Measurements from ENCODE around the gene HBG1. TPM values are rescaled to one million over a fixed set of nuclear protein-coding genes. Genes with fewer than 3 reads are reported as not detected.
"Not testable (repeated sequence)": the region's sequence is repeated elsewhere in the genome, so short reads cannot be mapped to it uniquely, and the experiment has no call there.

The HBG1 gene
- not detected in 2 replicates for total RNA-seq (2014; rRNA removed; shearing (Covaris generic); ENCODE audit: low replicate concordance)

DNA sequence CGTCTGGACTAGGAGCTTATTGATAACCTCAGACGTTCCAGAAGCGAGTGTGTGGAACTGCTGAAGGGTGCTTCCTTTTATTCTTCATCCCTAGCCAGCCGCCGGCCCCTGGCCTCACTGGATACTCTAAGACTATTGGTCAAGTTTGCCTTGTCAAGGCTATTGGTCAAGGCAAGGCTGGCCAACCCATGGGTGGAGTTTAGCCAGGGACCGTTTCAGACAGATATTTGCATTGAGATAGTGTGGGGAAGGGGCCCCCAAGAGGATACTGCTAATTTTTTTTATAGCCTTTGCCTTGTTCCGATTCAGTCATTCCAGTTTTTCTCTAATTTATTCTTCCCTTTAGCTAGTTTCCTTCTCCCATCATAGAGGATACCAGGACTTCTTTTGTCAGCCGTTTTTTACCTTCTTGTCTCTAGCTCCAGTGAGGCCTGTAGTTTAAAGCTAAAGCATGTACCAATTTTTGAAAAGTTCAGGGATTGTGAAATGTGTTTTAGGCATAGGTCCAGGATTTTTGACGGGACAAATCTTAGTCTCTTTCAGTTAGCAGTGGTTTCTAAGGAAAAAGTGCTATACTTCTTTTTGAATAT lies at the start of gene HBG1:
Gene HBG1, minus strand, starts transcription at position 51 of the 590 bp plus-strand sequence. CDS start 53 bp downstream, outside the sequence.
- H3K27me3 ChIP-seq (ENCODE audit: low read length); H3K4me3 ChIP-seq (ENCODE audit: low read length); H3K4me1 ChIP-seq (ENCODE audit: low read length); H3K4me2 ChIP-seq (ENCODE audit: low read depth, low read length, poor library complexity, severe bottlenecking); H3K27ac ChIP-seq (ENCODE audit: low read length); DNase-seq; H3K9ac ChIP-seq (ENCODE audit: low read length); H3K9me2 ChIP-seq (replicated peaks; ENCODE audit: insufficient read depth, low read length); H3K79me2 ChIP-seq (ENCODE audit: low read length); H4K20me1 ChIP-seq (ENCODE audit: insufficient read depth, low read depth, low read length); H3K9me3 ChIP-seq (ENCODE audit: low read length); H2AFZ ChIP-seq (ENCODE audit: low read length); H3K36me3 ChIP-seq (ENCODE audit: insufficient read depth, low read length): not testable (repeated sequence)

DNA sequence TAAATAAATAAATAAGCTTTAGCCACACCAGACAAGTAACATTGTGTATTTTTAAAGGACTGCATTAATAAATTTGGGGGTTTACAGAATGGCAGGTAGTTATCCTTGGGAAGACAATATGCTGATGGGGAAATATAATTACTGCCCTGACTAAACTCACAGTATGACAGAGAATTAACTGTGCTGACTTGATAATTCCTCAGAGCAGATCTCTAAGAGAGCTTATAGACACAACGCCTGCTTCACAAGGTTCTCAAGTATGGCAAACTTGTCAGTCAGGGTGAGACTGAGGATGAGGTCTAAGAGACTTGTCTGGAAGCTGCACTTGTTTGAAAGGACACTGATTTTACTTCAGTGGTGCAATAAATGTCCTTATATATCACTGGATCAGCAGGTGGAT lies 48.8 kb upstream of the HBG1 start:
- Histone ChIP-seq H3K9ac (ENCODE audit: low read length) (no peak overlapping the region), H3K4me3 (ENCODE audit: low read length) (no peak overlapping the region), H2AFZ (ENCODE audit: low read length) (no peak overlapping the region), H3K4me1 (ENCODE audit: low read length) (no peaks in the 10 kb centered on the region), H3K9me2 (replicated peaks; ENCODE audit: insufficient read depth, low read length) (no peaks in the 10 kb centered on the region), H3K4me2 (ENCODE audit: low read depth, low read length, poor library complexity, severe bottlenecking) (no peak overlapping the region), H3K36me3 (ENCODE audit: insufficient read depth, low read length) (no peaks in the 10 kb centered on the region), H3K27me3 (ENCODE audit: low read length) (no peaks in the 10 kb centered on the region), H3K27ac (ENCODE audit: low read length) (no peak overlapping the region), H3K79me2 (ENCODE audit: low read length) (no peaks in the 10 kb centered on the region), H4K20me1 (ENCODE audit: insufficient read depth, low read depth, low read length) (no peaks in the 10 kb centered on the region), H3K9me3 (ENCODE audit: low read length) (no peaks in the 10 kb centered on the region)
- DNase-seq, result no peak

DNA sequence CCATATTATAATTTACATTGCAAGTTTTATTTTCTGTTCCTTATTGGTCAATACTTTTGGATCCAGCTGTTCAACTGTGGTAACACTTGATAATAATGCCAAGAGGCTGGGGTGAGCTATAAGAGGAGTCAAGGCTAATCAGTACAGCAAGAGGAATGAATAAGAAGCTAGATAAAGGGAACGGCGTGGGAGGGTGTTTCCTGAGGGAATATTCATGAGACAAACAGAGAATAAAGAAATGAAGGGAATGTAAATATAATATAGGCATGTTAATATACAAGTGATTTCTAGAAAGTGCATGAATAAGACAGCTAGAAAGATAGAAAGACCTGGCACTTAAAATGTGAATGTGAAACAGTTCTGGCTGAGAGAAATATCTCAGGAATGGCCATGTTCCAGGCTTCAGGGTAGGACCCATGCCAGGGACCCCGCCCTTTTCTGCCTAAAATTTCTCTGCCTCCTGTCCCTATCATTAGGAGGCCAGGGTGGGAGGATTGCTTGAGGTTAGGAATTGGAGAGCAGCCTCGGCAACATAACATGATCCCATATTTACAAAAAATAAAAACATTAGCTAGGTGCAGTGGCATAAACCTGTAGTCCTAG lies 48.2 kb upstream of the HBG1 start:
- no peak for DNase-seq
- Histone ChIP-seq H3K4me3 (ENCODE audit: low read length) (no peak overlapping the region), H3K9me3 (ENCODE audit: low read length) (no peaks in the 10 kb centered on the region), H3K27ac (ENCODE audit: low read length) (no peak overlapping the region), H4K20me1 (ENCODE audit: insufficient read depth, low read depth, low read length) (no peaks in the 10 kb centered on the region), H3K36me3 (ENCODE audit: insufficient read depth, low read length) (no peaks in the 10 kb centered on the region), H3K4me2 (ENCODE audit: low read depth, low read length, poor library complexity, severe bottlenecking) (no peak overlapping the region), H3K9ac (ENCODE audit: low read length) (no peak overlapping the region), H3K27me3 (ENCODE audit: low read length) (no peaks in the 10 kb centered on the region), H3K9me2 (replicated peaks; ENCODE audit: insufficient read depth, low read length) (no peaks in the 10 kb centered on the region), H3K79me2 (ENCODE audit: low read length) (no peaks in the 10 kb centered on the region), H3K4me1 (ENCODE audit: low read length) (no peaks in the 10 kb centered on the region), H2AFZ (ENCODE audit: low read length) (no peak overlapping the region)

DNA sequence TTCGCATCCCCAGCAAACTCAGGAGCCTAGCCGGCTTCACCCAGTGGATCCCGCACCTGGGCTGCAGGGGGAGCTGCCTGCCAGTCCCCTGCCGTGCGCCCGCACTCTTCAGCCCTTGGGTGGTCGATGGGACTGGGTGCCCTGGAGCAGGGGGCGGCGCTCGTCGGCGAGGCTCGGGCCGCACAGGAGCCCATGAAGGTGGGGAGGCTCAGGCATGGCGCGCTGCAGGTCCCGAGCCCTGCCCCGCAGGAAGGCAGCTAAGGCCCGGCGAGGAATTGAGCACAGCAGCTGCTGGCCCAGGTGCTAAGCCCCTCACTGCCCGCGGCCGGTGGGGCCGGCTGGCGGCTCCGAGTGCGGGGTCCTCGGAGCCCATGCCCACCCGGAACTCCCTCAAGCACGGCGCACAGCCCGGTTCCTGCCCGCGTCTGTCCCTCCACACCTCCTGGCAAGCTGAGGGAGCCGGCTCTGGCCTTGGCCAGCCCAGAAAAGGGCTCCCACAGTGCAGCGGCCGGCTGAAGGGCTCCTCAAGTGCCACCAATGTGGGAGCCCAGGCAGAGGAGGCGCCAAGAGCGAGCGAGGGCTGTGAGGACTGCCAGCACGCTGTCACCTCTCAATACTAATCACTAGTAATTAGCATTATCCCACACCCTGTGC lies 44.8 kb upstream of the HBG1 start:
- H3K27ac ChIP-seq (ENCODE audit: low read length); H3K79me2 ChIP-seq (ENCODE audit: low read length); H3K9ac ChIP-seq (ENCODE audit: low read length); H3K9me3 ChIP-seq (ENCODE audit: low read length); H4K20me1 ChIP-seq (ENCODE audit: insufficient read depth, low read depth, low read length); DNase-seq; H3K27me3 ChIP-seq (ENCODE audit: low read length); H3K4me3 ChIP-seq (ENCODE audit: low read length); H3K4me1 ChIP-seq (ENCODE audit: low read length); H3K36me3 ChIP-seq (ENCODE audit: insufficient read depth, low read length); H3K4me2 ChIP-seq (ENCODE audit: low read depth, low read length, poor library complexity, severe bottlenecking); H2AFZ ChIP-seq (ENCODE audit: low read length); H3K9me2 ChIP-seq (replicated peaks; ENCODE audit: insufficient read depth, low read length): not testable (repeated sequence)

DNA sequence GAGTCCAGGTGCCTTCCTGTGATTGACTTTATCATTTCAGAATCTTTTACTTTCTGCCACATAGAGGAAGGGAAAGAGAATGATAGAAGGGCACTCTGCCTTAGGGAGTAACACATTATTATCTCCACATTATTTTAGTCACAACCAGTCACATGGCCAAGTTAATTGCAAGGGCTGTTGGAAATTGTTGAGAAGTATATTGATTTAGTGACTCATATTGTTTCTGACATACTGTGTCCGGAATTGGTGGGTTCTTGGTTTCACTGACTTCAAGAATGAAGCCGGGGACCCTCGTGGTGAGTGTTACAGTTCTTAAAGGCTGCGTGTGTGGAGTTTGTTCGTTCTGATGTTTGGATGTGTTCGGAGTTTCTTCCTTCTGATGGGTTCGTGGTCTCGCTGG lies 43.4 kb upstream of the HBG1 start:
- Histone ChIP-seq H3K9me3 (ENCODE audit: low read length) (no peaks in the 10 kb centered on the region), H3K9me2 (replicated peaks; ENCODE audit: insufficient read depth, low read length) (no peaks in the 10 kb centered on the region), H3K4me1 (ENCODE audit: low read length) (no peaks in the 10 kb centered on the region), H3K4me2 (ENCODE audit: low read depth, low read length, poor library complexity, severe bottlenecking) (no peak overlapping the region), H3K4me3 (ENCODE audit: low read length) (no peak overlapping the region), H3K27ac (ENCODE audit: low read length) (no peak overlapping the region), H2AFZ (ENCODE audit: low read length) (no peak overlapping the region), H3K9ac (ENCODE audit: low read length) (no peak overlapping the region), H4K20me1 (ENCODE audit: insufficient read depth, low read depth, low read length) (no peaks in the 10 kb centered on the region), H3K36me3 (ENCODE audit: insufficient read depth, low read length) (no peaks in the 10 kb centered on the region), H3K27me3 (ENCODE audit: low read length) (no peaks in the 10 kb centered on the region), H3K79me2 (ENCODE audit: low read length) (no peaks in the 10 kb centered on the region)
- no peak for DNase-seq

DNA sequence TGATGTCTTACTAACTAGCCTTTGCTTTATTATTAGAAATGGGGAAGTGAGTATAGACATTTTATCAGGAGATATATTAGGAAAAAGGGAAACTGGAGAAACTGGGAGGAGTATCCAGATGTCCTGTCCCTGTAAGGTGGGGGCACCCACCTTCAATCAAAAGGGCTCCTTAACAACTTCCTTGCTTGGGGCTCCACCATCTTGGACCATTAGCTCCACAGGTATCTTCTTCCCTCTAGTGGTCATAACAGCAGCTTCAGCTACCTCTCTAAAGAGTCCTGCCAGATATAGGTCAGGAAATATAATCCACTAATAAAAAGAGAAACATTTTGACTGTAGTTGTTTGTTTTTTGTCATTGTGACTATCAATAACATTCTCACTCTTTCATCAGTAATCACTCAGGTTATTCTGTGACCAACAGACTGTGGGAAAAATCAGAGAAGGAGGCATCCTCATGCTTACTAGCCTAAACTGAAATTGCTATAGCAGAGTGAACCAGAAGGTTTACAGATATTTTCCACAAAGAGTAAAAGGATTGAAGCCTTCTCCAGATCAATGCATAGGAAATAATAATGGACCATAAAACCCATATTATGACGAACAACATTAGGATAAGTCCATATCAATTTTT lies 41.7 kb upstream of the HBG1 start:
- no peak overlapping the region for H2AFZ ChIP-seq (ENCODE audit: low read length)

DNA sequence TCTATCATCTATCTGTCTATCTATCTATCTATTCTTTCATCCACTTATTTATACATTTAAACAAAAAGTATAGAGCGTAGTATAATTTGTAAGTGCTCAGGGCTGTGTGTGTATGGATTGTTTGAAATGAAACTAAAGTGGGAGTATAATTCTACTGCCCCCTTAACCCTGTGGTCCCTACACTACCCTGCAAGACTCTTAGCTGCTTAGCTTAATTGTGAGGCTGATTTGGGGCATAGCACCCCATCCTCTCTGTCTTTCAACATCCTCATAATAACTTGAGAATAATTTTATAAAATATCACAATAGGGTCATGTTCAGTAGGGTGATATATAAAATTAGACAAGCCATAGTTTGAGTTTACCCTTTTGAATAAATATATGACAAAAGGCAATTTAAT lies 40.4 kb upstream of the HBG1 start:
- H2AFZ ChIP-seq (ENCODE audit: low read length), result no peak overlapping the region

More for the DNA sequence above, 41.7 kb upstream of the HBG1 start:
- Histone ChIP-seq H3K36me3 (ENCODE audit: insufficient read depth, low read length) (no peaks in the 10 kb centered on the region), H3K27me3 (ENCODE audit: low read length) (no peaks in the 10 kb centered on the region), H3K9me2 (replicated peaks; ENCODE audit: insufficient read depth, low read length) (no peaks in the 10 kb centered on the region), H3K4me1 (ENCODE audit: low read length) (no peaks in the 10 kb centered on the region), H3K4me2 (ENCODE audit: low read depth, low read length, poor library complexity, severe bottlenecking) (no peak overlapping the region), H3K4me3 (ENCODE audit: low read length) (no peak overlapping the region), H3K27ac (ENCODE audit: low read length) (no peak overlapping the region), H3K9me3 (ENCODE audit: low read length) (no peaks in the 10 kb centered on the region), H3K79me2 (ENCODE audit: low read length) (no peaks in the 10 kb centered on the region), H3K9ac (ENCODE audit: low read length) (no peak overlapping the region), H4K20me1 (ENCODE audit: insufficient read depth, low read depth, low read length) (no peaks in the 10 kb centered on the region)
- DNase-seq, result peak; percentile 77

DNA sequence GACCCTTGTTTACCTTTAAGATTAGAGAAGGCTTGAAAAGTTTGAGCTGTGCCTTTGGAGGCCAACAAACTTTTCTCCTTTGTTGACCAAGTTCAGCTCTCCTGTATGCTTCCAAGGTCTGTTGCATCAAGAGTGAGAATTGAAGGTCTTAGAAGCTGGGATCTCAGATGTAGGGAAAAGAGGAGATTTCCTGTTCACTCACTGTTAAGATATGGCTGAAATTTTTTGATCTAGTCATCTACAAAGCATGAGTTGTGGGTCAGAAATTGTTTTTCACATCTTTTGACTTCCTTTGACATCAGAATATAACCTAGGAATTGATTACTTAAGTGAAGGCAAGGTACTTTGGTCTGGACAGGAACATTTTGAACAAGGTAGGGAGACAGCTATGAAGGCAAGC lies 40.0 kb upstream of the HBG1 start:
- H3K27ac ChIP-seq (ENCODE audit: low read length), result no peak overlapping the region
- H2AFZ ChIP-seq (ENCODE audit: low read length), result no peak overlapping the region
- H3K4me1 ChIP-seq (ENCODE audit: low read length), result no peaks in the 10 kb centered on the region
- no peak for DNase-seq
- H3K9ac ChIP-seq (ENCODE audit: low read length), result no peak overlapping the region
- no peaks in the 10 kb centered on the region for H4K20me1 ChIP-seq (ENCODE audit: insufficient read depth, low read depth, low read length)
- no peaks in the 10 kb centered on the region for H3K9me3 ChIP-seq (ENCODE audit: low read length)
- no peak overlapping the region for H3K4me2 ChIP-seq (ENCODE audit: low read depth, low read length, poor library complexity, severe bottlenecking)
- H3K36me3 ChIP-seq (ENCODE audit: insufficient read depth, low read length), result no peaks in the 10 kb centered on the region
- no peaks in the 10 kb centered on the region for H3K79me2 ChIP-seq (ENCODE audit: low read length)
- no peak overlapping the region for H3K4me3 ChIP-seq (ENCODE audit: low read length)
- no peaks in the 10 kb centered on the region for H3K9me2 ChIP-seq (replicated peaks; ENCODE audit: insufficient read depth, low read length)
- no peaks in the 10 kb centered on the region for H3K27me3 ChIP-seq (ENCODE audit: low read length)

More for the DNA sequence above, 40.4 kb upstream of the HBG1 start:
- no peaks in the 10 kb centered on the region for H3K9me2 ChIP-seq (replicated peaks; ENCODE audit: insufficient read depth, low read length)
- no peaks in the 10 kb centered on the region for H3K36me3 ChIP-seq (ENCODE audit: insufficient read depth, low read length)
- DNase-seq, result no peak
- H3K9me3 ChIP-seq (ENCODE audit: low read length), result no peaks in the 10 kb centered on the region
- no peaks in the 10 kb centered on the region for H3K27me3 ChIP-seq (ENCODE audit: low read length)
- no peaks in the 10 kb centered on the region for H3K4me1 ChIP-seq (ENCODE audit: low read length)
- H3K9ac ChIP-seq (ENCODE audit: low read length), result no peak overlapping the region
- no peak overlapping the region for H3K27ac ChIP-seq (ENCODE audit: low read length)
- H3K79me2 ChIP-seq (ENCODE audit: low read length), result no peaks in the 10 kb centered on the region
- H3K4me3 ChIP-seq (ENCODE audit: low read length), result no peak overlapping the region
- no peaks in the 10 kb centered on the region for H4K20me1 ChIP-seq (ENCODE audit: insufficient read depth, low read depth, low read length)
- H3K4me2 ChIP-seq (ENCODE audit: low read depth, low read length, poor library complexity, severe bottlenecking), result no peak overlapping the region
